ENCODE measurements around the gene MTCH1.

GRCh38 chr6:36986704-36987047 lies 680 bp upstream of the MTCH1 start:
- TF ChIP-seq BRCA1 (IDR thresholded peaks at IDR 0.05; ENCODE audit: low read depth, low read length) = no peak
- no peak for TF ChIP-seq CTCF (IDR thresholded peaks at IDR 0.05 in 2 of 3, conservative IDR thresholded peaks at IDR 0.05 in 1 of 3; ENCODE audit: control insufficient read depth in 2 of 3, extremely low read depth in 1 of 3, insufficient read depth in 1 of 3, low read depth in 3 of 3, low read length in 3 of 3)
- TF ChIP-seq ZNF207 (IDR thresholded peaks at IDR 0.05; ENCODE audit: borderline replicate concordance) = no peak
